Activated CD4-positive, alpha-beta T cell treated with anti-CD3 and anti-CD28 coated beads, Interleukin-2, amount 50 U/mL, for 16 hours (primary cell): ENCODE results near the gene CD40.
"Not testable (repeated sequence)": the region's sequence is repeated elsewhere in the genome, so short reads cannot be mapped to it uniquely, and the experiment has no call there.

ENCODE experiments used
- DNase-seq: peaks from one replicate; pipeline ENCODE4 v3.0.0-alpha.2; 2020

Gene CD40

GRCh38 chr20:46117704-46118467 lies at the start of gene CD40:
Gene CD40, plus strand, starts transcription at chr20:46118314. Its CDS starts 30 bp downstream, at chr20:46118344.
- DNase-seq, result peak; percentile 34

GRCh38 chr20:46070215-46070900 lies 47.8 kb upstream of the CD40 start:
- no peak for DNase-seq

GRCh38 chr20:46071573-46071972 lies 46.5 kb upstream of the CD40 start:
- no peak for DNase-seq

GRCh38 chr20:46073024-46073423 lies 45.1 kb upstream of the CD40 start:
- DNase-seq, result no peak

GRCh38 chr20:46073443-46073842 lies 44.7 kb upstream of the CD40 start:
- no peak for DNase-seq

- DNase-seq, result no peak
Observed at GRCh38 chr20:46074006-46074405, 44.1 kb upstream of the CD40 start.

GRCh38 chr20:46076806-46077205 lies 41.3 kb upstream of the CD40 start:
- DNase-seq, result no peak

- DNase-seq, result no peak
Observed at GRCh38 chr20:46077642-46078305, 40.3 kb upstream of the CD40 start.

- DNase-seq, result no peak
Observed at GRCh38 chr20:46078954-46079353, 39.2 kb upstream of the CD40 start.

GRCh38 chr20:46081074-46081473 lies 37.0 kb upstream of the CD40 start:
- DNase-seq, result no peak

- no peak for DNase-seq
Observed at GRCh38 chr20:46083101-46083500, 35.0 kb upstream of the CD40 start.

- no peak for DNase-seq
Observed at GRCh38 chr20:46083531-46084061, 34.5 kb upstream of the CD40 start.

GRCh38 chr20:46084805-46085178 lies 33.3 kb upstream of the CD40 start:
- no peak for DNase-seq

GRCh38 chr20:46085179-46085851 lies 32.8 kb upstream of the CD40 start:
- no peak for DNase-seq

GRCh38 chr20:46087161-46087560 lies 31.0 kb upstream of the CD40 start:
- DNase-seq, result no peak

GRCh38 chr20:46088409-46089166 lies 29.5 kb upstream of the CD40 start:
- DNase-seq, result peak; percentile 35

- no peak for DNase-seq
Observed at GRCh38 chr20:46089167-46089416, 29.0 kb upstream of the CD40 start.

- peak; percentile 97 for DNase-seq
Observed at GRCh38 chr20:46089417-46090388, 28.4 kb upstream of the CD40 start, which contains the start of gene NCOA5. Gene NCOA5, minus strand, starts transcription at chr20:46089962. Its CDS starts 10,538 bp downstream, at chr20:46079424.

- DNase-seq, result not testable (repeated sequence)
Observed at GRCh38 chr20:46091622-46092535, 26.2 kb upstream of the CD40 start.

GRCh38 chr20:46093531-46093930 lies 24.6 kb upstream of the CD40 start:
- no peak for DNase-seq
